Spleen (tissue), 11 donors: ENCODE data around the gene TLE4. TPM values are rescaled to one million over a fixed set of nuclear protein-coding genes. Genes with fewer than 3 reads are reported as not detected.
A peak's percentile ranks its signal among the peaks of the same experiment; 100 is the strongest.

Experiments used
- DNase-seq: peaks from one replicate; pipeline ENCODE4 v3.0.0-alpha.2; 2020
- H3K27ac ChIP-seq, 8 donors: fragments of 200-600 bp; sonication (generic) in 7 of 8; 1 replicate in 4 of 8; 2 replicates in 4 of 8; pipeline versions ENCODE4 v1.5.0 to v1.8.0; 2016 to 2021; ENCODE audit warnings: inconsistent platforms in 4 of 8, mild to moderate bottlenecking in 4 of 8, moderate library complexity in 1 of 8
- H3K27me3 ChIP-seq, 7 donors: fragments of 200-600 bp; sonication (generic) in 6 of 7; replicated peaks in 1 of 7; 1 replicate in 4 of 7; 2 replicates in 3 of 7; pipeline versions ENCODE4 v1.5.0 to v1.8.0; 2016 to 2021; ENCODE audit warnings: inconsistent platforms in 3 of 7, mild to moderate bottlenecking in 1 of 7
- H3K36me3 ChIP-seq, 6 donors: fragments of 200-600 bp; sonication (generic) in 5 of 6; 1 replicate in 4 of 6; 2 replicates in 2 of 6; pipeline versions ENCODE4 v1.5.0 to v1.8.0; 2016 to 2021; ENCODE audit warnings: inconsistent platforms in 2 of 6
- H3K4me1 ChIP-seq, 6 donors: fragments of 200-600 bp; sonication (generic) in 5 of 6; 1 replicate in 3 of 6; 2 replicates in 3 of 6; pipeline versions ENCODE4 v1.5.0 to v1.8.0; 2016 to 2021; ENCODE audit warnings: inconsistent platforms in 3 of 6
- H3K4me3 ChIP-seq, 8 donors: fragments of 200-600 bp; sonication (generic) in 7 of 8; 1 replicate in 4 of 8; 2 replicates in 4 of 8; pipeline versions ENCODE4 v1.5.0 to v1.8.0; 2016 to 2021; ENCODE audit warnings: inconsistent platforms in 4 of 8, mild to moderate bottlenecking in 4 of 8, moderate library complexity in 2 of 8
- H3K9me3 ChIP-seq, 8 donors: fragments of 200-600 bp; sonication (generic) in 7 of 8; 1 replicate in 4 of 8; 2 replicates in 4 of 8; pipeline versions ENCODE4 v1.5.0 to v1.8.0; 2016 to 2021; ENCODE audit warnings: inconsistent platforms in 4 of 8
- POLR2A ChIP-seq, 3 donors: fragments of 450-650 bp; IDR thresholded peaks; one replicate each; pipeline ENCODE4 v1.5.1; 2017; ENCODE audit warnings: antibody characterized with exemption in 3 of 3, mild to moderate bottlenecking in 1 of 3
- POLR2AphosphoS5 ChIP-seq, 3 donors: sonication (generic); formaldehyde crosslinking; IDR thresholded peaks; one replicate each; pipeline ENCODE4 v1.5.1; 2017; ENCODE audit warnings: antibody characterized with exemption in 3 of 3
- WGBS, 5 donors: extraction: QIAGEN DNeasy Blood & Tissue Kit in 3 of 5; methylation state at CpG; one replicate each; pipeline versions ENCODE4 v1.1.5 to v1.1.7; 2013 to 2018; 5-methylcytosine and 5-hydroxymethylcytosine counted together
- intact Hi-C: fragments of 100-400 bp; cut with DNase I; formaldehyde crosslinking; loops from one replicate; pipeline ENCODE4 v1.15.0; 2023; ENCODE audit warnings: low total_unique reads
- polyA plus RNA-seq, 3 donors: library from polyadenylated mRNA; stranded (reverse); fragments of 200-250 nt; gene quantifications; one replicate each; pipeline ENCODE4 v1.2.1, GENCODE V29; 2013
- total RNA-seq, 7 donors: library from RNA; depleted of rRNA in 3 of 7; stranded (reverse); fragments of >200 nt in 3 of 7; fragmentation: NEBNext Ultra II Directional in 4 of 7; extraction: Animal tissue kit (Norgen Biotek cat#: 25700) in 4 of 7; gene quantifications; one replicate each; pipeline versions ENCODE4 v1.1.0 to v1.2.1, GENCODE V29; 2016 to 2021
- TF ChIP-seq, protein P1 (sequence below), 11 experiments: fragments of 200-600 bp in 7 of 11; fragments of 450-650 bp in 4 of 11; sonication (generic) in 4 of 11; IDR thresholded peaks in 8 of 11; conservative IDR thresholded peaks in 3 of 11; 1 replicate in 7 of 11; 2 replicates in 4 of 11; pipeline versions ENCODE4 v1.4.0 to v1.8.0; 2016 to 2021; ENCODE audit warnings: antibody characterized with exemption in 11 of 11, inconsistent platforms in 4 of 11, mild to moderate bottlenecking in 1 of 11
- donor health status: healthy with polysubstance abuse.
- donor health status: DM: no; HTN: no; CAD: no; lungs with moderate emphysema.
- donor health status: DM: no; HTN: no; CAD: no.
- donor health status: Bipolar disorder and iron deficiency.
- donor health status: healthy.
- donor health status: DM: no; HTN: no; CAD: no.
- donor health status: DM: yes; HTN: yes; CAD: no.

Gene TLE4
- total and polyA plus RNA-seq, 10 donors, result 7.8 to 92.8 (median 70.5) TPM

DNA sequence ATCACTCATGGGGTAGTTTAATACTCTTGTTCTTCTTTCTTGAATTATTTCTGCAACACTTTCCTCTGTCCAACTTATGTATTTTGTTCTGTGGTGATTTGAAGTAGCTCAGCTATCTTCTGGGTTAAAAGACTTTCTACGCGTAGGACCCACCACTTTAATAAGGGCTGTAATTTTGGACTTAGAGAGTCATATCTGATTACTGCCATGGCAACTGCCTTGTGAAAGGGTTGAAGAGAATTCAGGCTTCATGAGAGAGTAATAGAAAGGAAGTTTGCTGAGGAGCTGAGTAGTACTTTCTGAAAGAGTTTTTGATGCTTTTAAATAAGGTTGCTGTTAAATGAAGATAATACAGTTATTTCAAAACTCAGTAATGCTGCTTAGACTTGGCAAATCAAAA lies 89.5 kb downstream of the TLE4 start:
- no peak overlapping the region for H3K4me3 ChIP-seq
- H3K9me3 ChIP-seq, result no peaks in the 10 kb centered on the region
- H3K27me3 ChIP-seq, result no peaks in the 10 kb centered on the region
- TF ChIP-seq, protein P1, sequence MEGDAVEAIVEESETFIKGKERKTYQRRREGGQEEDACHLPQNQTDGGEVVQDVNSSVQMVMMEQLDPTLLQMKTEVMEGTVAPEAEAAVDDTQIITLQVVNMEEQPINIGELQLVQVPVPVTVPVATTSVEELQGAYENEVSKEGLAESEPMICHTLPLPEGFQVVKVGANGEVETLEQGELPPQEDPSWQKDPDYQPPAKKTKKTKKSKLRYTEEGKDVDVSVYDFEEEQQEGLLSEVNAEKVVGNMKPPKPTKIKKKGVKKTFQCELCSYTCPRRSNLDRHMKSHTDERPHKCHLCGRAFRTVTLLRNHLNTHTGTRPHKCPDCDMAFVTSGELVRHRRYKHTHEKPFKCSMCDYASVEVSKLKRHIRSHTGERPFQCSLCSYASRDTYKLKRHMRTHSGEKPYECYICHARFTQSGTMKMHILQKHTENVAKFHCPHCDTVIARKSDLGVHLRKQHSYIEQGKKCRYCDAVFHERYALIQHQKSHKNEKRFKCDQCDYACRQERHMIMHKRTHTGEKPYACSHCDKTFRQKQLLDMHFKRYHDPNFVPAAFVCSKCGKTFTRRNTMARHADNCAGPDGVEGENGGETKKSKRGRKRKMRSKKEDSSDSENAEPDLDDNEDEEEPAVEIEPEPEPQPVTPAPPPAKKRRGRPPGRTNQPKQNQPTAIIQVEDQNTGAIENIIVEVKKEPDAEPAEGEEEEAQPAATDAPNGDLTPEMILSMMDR (IDR thresholded peaks at IDR 0.05 in 8 of 11, conservative IDR thresholded peaks at IDR 0.05 in 3 of 11), result no peak
- TF ChIP-seq POLR2A (IDR thresholded peaks at IDR 0.05) (no peak), POLR2AphosphoS5 (IDR thresholded peaks at IDR 0.05) (no peak)
- no peak overlapping the region for H3K27ac ChIP-seq
- H3K36me3 ChIP-seq, result peaks cover 0 to 22% (median 6%) of the 10 kb centered on the region in 6 donors
- peaks cover 0 to 39% (median 13%) of the 10 kb centered on the region in 6 donors for H3K4me1 ChIP-seq
- 92 to 97% (median 95%) methylated on average over 2 of the region's 2 CpGs for WGBS, 5 donors
- no peak for DNase-seq
- intact Hi-C loops, result no loop called here

DNA sequence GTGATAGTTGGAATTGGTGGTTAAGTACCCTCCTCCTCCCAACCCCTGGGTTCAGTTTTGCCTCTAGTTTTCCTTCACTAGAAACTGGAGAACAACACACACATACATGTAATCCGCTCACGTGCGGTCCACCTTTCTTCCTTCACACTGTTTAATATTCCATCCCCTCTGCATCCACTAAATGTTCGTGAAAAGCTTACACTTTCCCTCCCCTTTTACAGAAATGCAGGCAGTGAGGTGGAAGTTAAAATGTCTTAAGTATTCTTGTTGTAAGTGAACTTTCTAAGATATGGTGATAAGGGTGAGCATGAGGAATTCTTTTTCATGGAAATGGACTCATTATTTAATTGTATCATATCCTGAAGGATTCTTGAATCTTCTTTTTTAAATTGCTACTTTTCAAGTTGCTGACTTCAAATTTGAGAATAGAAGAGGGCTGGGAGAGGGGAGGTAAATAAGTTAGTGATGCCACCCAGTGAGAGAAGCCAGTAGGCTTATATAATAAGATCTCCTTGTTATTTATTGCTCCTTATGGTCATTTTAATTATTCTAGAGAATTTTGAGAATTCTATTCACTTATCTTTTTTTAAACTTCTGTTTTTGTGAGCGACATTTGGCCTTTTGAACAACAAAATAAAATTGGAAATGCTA lies 90.2 kb downstream of the TLE4 start:
- H3K27ac ChIP-seq, result peak overlapping the region in 1 of 8 donors; percentile 18

DNA sequence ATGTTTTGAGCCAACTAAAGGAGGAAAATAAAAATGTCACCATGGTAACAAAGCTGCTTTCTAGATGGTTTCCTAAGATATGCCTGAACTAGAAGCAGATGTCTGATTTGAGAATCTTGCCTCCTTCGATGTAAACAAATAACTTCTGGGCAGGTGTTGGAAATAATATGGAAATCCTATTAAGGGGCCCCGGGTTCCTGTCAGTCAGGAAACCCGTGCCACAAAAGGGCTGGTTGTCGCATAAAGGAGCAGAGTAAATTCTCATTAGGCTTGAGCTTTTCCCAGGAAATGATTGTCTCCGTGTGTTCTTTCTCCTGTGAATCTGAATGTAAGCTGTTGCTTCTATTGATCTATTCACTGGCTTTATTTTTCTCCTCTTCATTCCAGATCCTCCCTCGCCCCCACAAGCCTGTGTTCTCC lies 90.8 kb downstream of the TLE4 start:
- Histone ChIP-seq H3K27ac (peak overlapping the region in 1 of 8 donors; percentile 18), H3K9me3 (no peaks in the 10 kb centered on the region), H3K36me3 (peaks cover 0 to 19% (median 5%) of the 10 kb centered on the region in 6 donors), H3K4me1 (peaks cover 0 to 39% (median 13%) of the 10 kb centered on the region in 6 donors), H3K4me3 (no peak overlapping the region), H3K27me3 (no peaks in the 10 kb centered on the region)
- DNase-seq, result no peak
- intact Hi-C loops, result no loop called here
- WGBS, 5 donors, result 31 to 41% (median 35%) methylated on average over 6 of the region's 6 CpGs
- TF ChIP-seq, protein P1 (IDR thresholded peaks at IDR 0.05 in 8 of 11, conservative IDR thresholded peaks at IDR 0.05 in 3 of 11), result no peak
- TF ChIP-seq POLR2A (IDR thresholded peaks at IDR 0.05), result no peak
- TF ChIP-seq POLR2AphosphoS5 (IDR thresholded peaks at IDR 0.05), result no peak

More for the DNA sequence above, 90.2 kb downstream of the TLE4 start:
- no peaks in the 10 kb centered on the region for H3K27me3 ChIP-seq
- intact Hi-C loops, result no loop called here
- 79 to 84% (median 82%) methylated on average over 5 of the region's 5 CpGs for WGBS, 5 donors
- DNase-seq, result no peak
- H3K4me3 ChIP-seq, result no peak overlapping the region
- peaks cover 0 to 39% (median 13%) of the 10 kb centered on the region in 6 donors for H3K4me1 ChIP-seq
- TF ChIP-seq, protein P1 (IDR thresholded peaks at IDR 0.05 in 8 of 11, conservative IDR thresholded peaks at IDR 0.05 in 3 of 11), result no peak
- no peak for TF ChIP-seq POLR2AphosphoS5 (IDR thresholded peaks at IDR 0.05)
- TF ChIP-seq POLR2A (IDR thresholded peaks at IDR 0.05), result no peak
- H3K9me3 ChIP-seq, result no peaks in the 10 kb centered on the region
- H3K36me3 ChIP-seq, result peaks cover 0 to 22% (median 5%) of the 10 kb centered on the region in 6 donors

DNA sequence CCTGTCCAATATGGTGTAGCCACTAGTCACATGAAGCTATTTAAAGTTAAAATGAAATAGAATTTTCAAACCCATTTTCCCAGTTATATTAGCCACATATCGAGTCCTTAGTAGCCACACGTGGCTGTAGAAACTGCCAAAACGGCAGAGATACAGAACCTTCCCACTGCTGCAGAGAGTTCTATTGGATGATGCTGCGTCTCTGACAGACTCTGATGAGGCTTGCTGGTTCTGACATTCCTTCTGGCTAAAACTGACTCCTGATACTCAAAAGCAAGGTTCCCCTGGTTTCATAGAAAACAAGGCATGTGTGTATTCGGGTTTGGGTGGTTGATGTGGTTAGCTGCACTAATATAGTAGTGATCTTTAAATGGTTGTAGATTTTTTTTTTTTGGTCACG lies 91.5 kb downstream of the TLE4 start:
- WGBS, 5 donors, result 73 to 87% (median 78%) methylated on average over 6 of the region's 6 CpGs
- TF ChIP-seq, protein P1 (IDR thresholded peaks at IDR 0.05 in 8 of 11, conservative IDR thresholded peaks at IDR 0.05 in 3 of 11), result no peak
- TF ChIP-seq POLR2A (IDR thresholded peaks at IDR 0.05) (no peak), POLR2AphosphoS5 (IDR thresholded peaks at IDR 0.05) (no peak)
- intact Hi-C loops, result no loop called here
- Histone ChIP-seq H3K4me1 (peaks cover 0 to 45% (median 15%) of the 10 kb centered on the region in 6 donors), H3K4me3 (no peak overlapping the region), H3K9me3 (no peaks in the 10 kb centered on the region), H3K27ac (peak overlapping the region in 1 of 8 donors; percentile 18), H3K36me3 (peaks cover 0 to 16% (median 5%) of the 10 kb centered on the region in 6 donors), H3K27me3 (no peaks in the 10 kb centered on the region)
- no peak for DNase-seq
